Esophagus squamous epithelium (tissue), 5 donors: ENCODE results near the gene OGFRL1. TPM values are rescaled to one million over a fixed set of nuclear protein-coding genes. Genes with fewer than 3 reads are reported as not detected.

Source experiments
- DNase-seq: peaks from one replicate; lab custom pipeline; 2025; lab: John Stamatoyannopoulos, UW
- H3K27ac ChIP-seq, 4 donors: fragments of 200-600 bp; sonication (generic); one replicate each; pipeline ENCODE4 v1.5.1; 2016 to 2019; ENCODE audit warnings: mild to moderate bottlenecking in 1 of 4
- H3K27me3 ChIP-seq, 4 donors: fragments of 200-600 bp; sonication (generic); 1 replicate in 3 of 4; 2 replicates in 1 of 4; pipeline versions ENCODE4 v1.5.1 to v1.6.0; 2017 to 2021; ENCODE audit warnings: antibody characterized with exemption in 1 of 4
- H3K36me3 ChIP-seq, 3 donors: fragments of 200-600 bp; sonication (generic); one replicate each; pipeline ENCODE4 v1.5.1; 2016 to 2019
- H3K4me1 ChIP-seq, 3 donors: fragments of 200-600 bp; sonication (generic); one replicate each; pipeline ENCODE4 v1.5.1; 2017 to 2019
- H3K4me3 ChIP-seq, 4 donors: fragments of 200-600 bp; sonication (generic); 1 replicate in 3 of 4; 2 replicates in 1 of 4; pipeline ENCODE4 v1.5.1; 2016 to 2019; ENCODE audit warnings: mild to moderate bottlenecking in 2 of 4, moderate library complexity in 1 of 4
- H3K9me3 ChIP-seq, 3 donors: fragments of 200-600 bp; sonication (generic); one replicate each; pipeline ENCODE4 v1.5.1; 2016 to 2019
- POLR2A ChIP-seq, 4 donors: fragments of 450-650 bp; IDR thresholded peaks; one replicate each; pipeline ENCODE4 v1.6.1; 2017; ENCODE audit warnings: antibody characterized with exemption in 4 of 4, mild to moderate bottlenecking in 4 of 4, moderate library complexity in 3 of 4
- WGBS, 2 donors: methylation state at CpG; one replicate each; pipeline ENCODE4 v1.1.5; 2018; 5-methylcytosine and 5-hydroxymethylcytosine counted together
- intact Hi-C: fragments of 100-400 bp; cut with DNase I; formaldehyde crosslinking; loops from one replicate; pipeline ENCODE4 v1.15.0; 2022
- total RNA-seq, 4 donors: library from RNA; depleted of rRNA; stranded (reverse); fragments of >200 nt; gene quantifications; one replicate each; pipeline ENCODE4 v1.1.0, GENCODE V29; 2016
- TF ChIP-seq, protein P1 (sequence below), 6 experiments: fragments of 450-650 bp in 4 of 6; fragments of 200-600 bp in 2 of 6; sonication (generic) in 2 of 6; IDR thresholded peaks; one replicate each; pipeline ENCODE4 v1.5.1; 2016 to 2019; ENCODE audit warnings: antibody characterized with exemption in 6 of 6, mild to moderate bottlenecking in 4 of 6, moderate library complexity in 4 of 6
- donor health status: DM: yes; HTN: yes; CAD: no.

The OGFRL1 gene
- total RNA-seq, 4 donors from 2014 or later, result 36.7 to 67.9 (median 47.8) TPM

DNA sequence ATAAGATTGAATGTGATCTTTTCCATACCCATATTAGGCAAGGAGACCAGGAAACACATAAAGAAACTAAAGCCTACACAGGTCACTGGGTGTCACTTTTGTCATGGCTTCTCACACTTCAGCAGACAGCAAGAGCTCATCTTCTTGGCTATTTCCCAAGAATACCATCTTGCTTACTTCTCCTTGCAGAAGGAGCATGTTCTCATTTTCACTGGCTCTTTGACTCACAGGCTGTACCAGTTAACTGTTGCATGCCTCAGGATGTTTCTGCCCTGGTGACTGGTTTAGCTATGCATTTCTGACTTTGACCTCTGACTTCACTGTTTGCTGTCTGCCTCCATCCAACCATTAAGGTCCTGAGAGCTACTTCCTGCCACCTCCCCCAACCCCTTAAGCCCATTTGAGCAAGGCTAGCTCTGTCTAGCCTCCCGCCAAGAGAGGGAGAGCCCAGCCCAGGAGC is 40.3 kb upstream of the OGFRL1 start:
- H3K4me1 ChIP-seq, result no peaks in the 10 kb centered on the region
- WGBS, 2 donors, result 38 to 100% methylated on average over 1 of the region's 1 CpG

GRCh38 chr6:71248878-71249544 is 39.6 kb upstream of the OGFRL1 start:
- WGBS, 2 donors, result 35 to 39% methylated on average over 2 of the region's 2 CpGs
- DNase-seq, result no peak
- TF ChIP-seq POLR2A (IDR thresholded peaks at IDR 0.05), result no peak
- TF ChIP-seq, protein P1, sequence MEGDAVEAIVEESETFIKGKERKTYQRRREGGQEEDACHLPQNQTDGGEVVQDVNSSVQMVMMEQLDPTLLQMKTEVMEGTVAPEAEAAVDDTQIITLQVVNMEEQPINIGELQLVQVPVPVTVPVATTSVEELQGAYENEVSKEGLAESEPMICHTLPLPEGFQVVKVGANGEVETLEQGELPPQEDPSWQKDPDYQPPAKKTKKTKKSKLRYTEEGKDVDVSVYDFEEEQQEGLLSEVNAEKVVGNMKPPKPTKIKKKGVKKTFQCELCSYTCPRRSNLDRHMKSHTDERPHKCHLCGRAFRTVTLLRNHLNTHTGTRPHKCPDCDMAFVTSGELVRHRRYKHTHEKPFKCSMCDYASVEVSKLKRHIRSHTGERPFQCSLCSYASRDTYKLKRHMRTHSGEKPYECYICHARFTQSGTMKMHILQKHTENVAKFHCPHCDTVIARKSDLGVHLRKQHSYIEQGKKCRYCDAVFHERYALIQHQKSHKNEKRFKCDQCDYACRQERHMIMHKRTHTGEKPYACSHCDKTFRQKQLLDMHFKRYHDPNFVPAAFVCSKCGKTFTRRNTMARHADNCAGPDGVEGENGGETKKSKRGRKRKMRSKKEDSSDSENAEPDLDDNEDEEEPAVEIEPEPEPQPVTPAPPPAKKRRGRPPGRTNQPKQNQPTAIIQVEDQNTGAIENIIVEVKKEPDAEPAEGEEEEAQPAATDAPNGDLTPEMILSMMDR (IDR thresholded peaks at IDR 0.05), result no peak
- Histone ChIP-seq H3K4me1 (no peaks in the 10 kb centered on the region), H3K36me3 (no peaks in the 10 kb centered on the region), H3K27me3 (no peaks in the 10 kb centered on the region), H3K9me3 (no peaks in the 10 kb centered on the region), H3K4me3 (no peak overlapping the region), H3K27ac (no peak overlapping the region)
- intact Hi-C loops, result no loop called here

More for the DNA sequence above, 40.3 kb upstream of the OGFRL1 start:
- H3K36me3 ChIP-seq, result no peaks in the 10 kb centered on the region
- no peak overlapping the region for H3K27ac ChIP-seq
- no peak overlapping the region for H3K4me3 ChIP-seq
- intact Hi-C loops, result no loop called here
- H3K27me3 ChIP-seq, result no peaks in the 10 kb centered on the region
- no peak for DNase-seq
- no peaks in the 10 kb centered on the region for H3K9me3 ChIP-seq
- TF ChIP-seq, protein P1 (IDR thresholded peaks at IDR 0.05), result no peak
- peak in 1 of 4 donors; percentile 14 for TF ChIP-seq POLR2A (IDR thresholded peaks at IDR 0.05)

DNA sequence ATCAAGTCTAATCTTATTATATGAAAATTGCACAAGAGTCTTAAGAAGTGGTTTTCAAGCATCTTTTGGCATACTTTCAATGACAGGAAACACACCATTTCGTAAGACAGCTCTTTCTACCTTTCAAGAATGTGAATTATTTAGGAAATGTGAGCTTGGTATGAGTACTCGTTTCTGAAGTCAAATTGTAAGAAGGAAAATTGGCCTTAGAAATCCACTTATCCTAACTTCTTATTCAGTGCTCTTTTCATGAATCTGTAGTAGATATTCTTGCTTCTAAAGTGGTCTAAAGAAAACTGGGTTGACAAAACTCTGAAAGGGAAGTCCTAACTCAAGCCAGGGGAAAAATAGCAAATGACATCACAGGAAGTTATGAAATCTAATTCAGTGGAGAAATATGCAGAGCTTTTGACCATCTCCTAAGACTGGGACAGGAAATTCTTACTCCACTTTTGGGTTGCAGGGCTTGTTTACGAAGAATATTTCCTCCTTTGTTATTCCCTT is 38.5 kb upstream of the OGFRL1 start:
- no peak for DNase-seq
- no peak for TF ChIP-seq POLR2A (IDR thresholded peaks at IDR 0.05)
- TF ChIP-seq, protein P1 (IDR thresholded peaks at IDR 0.05), result no peak
- H3K36me3 ChIP-seq, result no peaks in the 10 kb centered on the region
- H3K9me3 ChIP-seq, result no peaks in the 10 kb centered on the region
- 33 to 44% methylated on average over 3 of the region's 3 CpGs for WGBS, 2 donors
- no peak overlapping the region for H3K4me3 ChIP-seq
- H3K27ac ChIP-seq, result peak overlapping the region in 3 of 4 donors; percentile 14 to 57 (median 52)
- intact Hi-C loops, result no loop called here
- no peaks in the 10 kb centered on the region for H3K4me1 ChIP-seq
- no peaks in the 10 kb centered on the region for H3K27me3 ChIP-seq

GRCh38 chr6:71252410-71252809 is 36.2 kb upstream of the OGFRL1 start:
- intact Hi-C loops, result no loop called here
- no peak overlapping the region for H3K4me3 ChIP-seq
- no peaks in the 10 kb centered on the region for H3K36me3 ChIP-seq
- H3K4me1 ChIP-seq, result no peaks in the 10 kb centered on the region
- H3K9me3 ChIP-seq, result no peaks in the 10 kb centered on the region
- TF ChIP-seq POLR2A (IDR thresholded peaks at IDR 0.05), result no peak
- TF ChIP-seq, protein P1 (IDR thresholded peaks at IDR 0.05), result no peak
- H3K27ac ChIP-seq, result no peak overlapping the region
- DNase-seq, result no peak
- no peaks in the 10 kb centered on the region for H3K27me3 ChIP-seq

GRCh38 chr6:71252960-71253359 is 35.7 kb upstream of the OGFRL1 start:
- Histone ChIP-seq H3K27me3 (no peaks in the 10 kb centered on the region), H3K9me3 (no peaks in the 10 kb centered on the region), H3K27ac (no peak overlapping the region), H3K4me3 (no peak overlapping the region), H3K4me1 (no peaks in the 10 kb centered on the region), H3K36me3 (no peaks in the 10 kb centered on the region)
- intact Hi-C loops, result no loop called here
- no peak for DNase-seq
- TF ChIP-seq, protein P1 (IDR thresholded peaks at IDR 0.05), result no peak
- no peak for TF ChIP-seq POLR2A (IDR thresholded peaks at IDR 0.05)
- 63 to 65% methylated on average over 5 of the region's 5 CpGs for WGBS, 2 donors
